Astrocyte of the spinal cord (primary cell): Measurements from ENCODE around the gene GABRD.

Experiments
- DNase-seq: peaks from one replicate; pipeline ENCODE4 v3.0.0; 2011; ENCODE audit warnings: low read depth, low spot score
- H3K4me3 ChIP-seq: 2 replicates; pipeline ENCODE4 v1.5.1; 2011; ENCODE audit warnings: low read depth, mild to moderate bottlenecking, low read length, moderate library complexity
- CTCF ChIP-seq: IDR thresholded peaks from 2 replicates; pipeline ENCODE4 v1.5.1; 2012; ENCODE audit warnings: low read depth, mild to moderate bottlenecking, low read length, inconsistent platforms
- in situ Hi-C: cut with HindIII; loops from 2 replicates; pipeline ENCODE4 v1.10.0; 2017; ENCODE audit warnings: low sequenced_read_pairs

GABRD gene

GRCh38 chr1:2073382-2074230, 54.5 kb downstream of the GABRD start:
- DNase-seq, result peak; percentile 51
- H3K4me3 ChIP-seq, result peak overlapping the region; percentile 39
- no peak for TF ChIP-seq CTCF
- in situ Hi-C loops, result no loop called here

- no peak overlapping the region for H3K4me3 ChIP-seq
- no peak for TF ChIP-seq CTCF
- no peak for DNase-seq
- in situ Hi-C loops, result no loop called here
Measured at GRCh38 chr1:2074396-2074795, 55.3 kb downstream of the GABRD start.

- in situ Hi-C loops, result no loop called here
- TF ChIP-seq CTCF, result no peak
- DNase-seq, result no peak
- H3K4me3 ChIP-seq, result no peak overlapping the region
Measured at GRCh38 chr1:2074944-2075740, 56.0 kb downstream of the GABRD start.

GRCh38 chr1:2076826-2077225, 57.7 kb downstream of the GABRD start:
- no peak overlapping the region for H3K4me3 ChIP-seq
- in situ Hi-C loops, result no loop called here
- no peak for DNase-seq
- TF ChIP-seq CTCF, result no peak

GRCh38 chr1:2078170-2078569, 59.0 kb downstream of the GABRD start:
- TF ChIP-seq CTCF, result no peak
- no peak for DNase-seq
- in situ Hi-C loops, result no loop called here
- no peak overlapping the region for H3K4me3 ChIP-seq

GRCh38 chr1:2079396-2080085, 60.4 kb downstream of the GABRD start:
- H3K4me3 ChIP-seq, result no peak overlapping the region
- no peak for TF ChIP-seq CTCF
- no peak for DNase-seq
- in situ Hi-C loops, result no loop called here
